ENCODE data around the gene IQCE. TPM values are rescaled to one million over a fixed set of nuclear protein-coding genes. Genes with fewer than 3 reads are reported as not detected.
A peak's percentile ranks its signal among the peaks of the same experiment; 100 is the strongest.
"Not testable (repeated sequence)": the region's sequence is repeated elsewhere in the genome, so short reads cannot be mapped to it uniquely, and the experiment has no call there.

IQCE gene
- total RNA-seq, 4 donors from 2014 or later: 27.2 to 187 (median 55.5) TPM

DNA sequence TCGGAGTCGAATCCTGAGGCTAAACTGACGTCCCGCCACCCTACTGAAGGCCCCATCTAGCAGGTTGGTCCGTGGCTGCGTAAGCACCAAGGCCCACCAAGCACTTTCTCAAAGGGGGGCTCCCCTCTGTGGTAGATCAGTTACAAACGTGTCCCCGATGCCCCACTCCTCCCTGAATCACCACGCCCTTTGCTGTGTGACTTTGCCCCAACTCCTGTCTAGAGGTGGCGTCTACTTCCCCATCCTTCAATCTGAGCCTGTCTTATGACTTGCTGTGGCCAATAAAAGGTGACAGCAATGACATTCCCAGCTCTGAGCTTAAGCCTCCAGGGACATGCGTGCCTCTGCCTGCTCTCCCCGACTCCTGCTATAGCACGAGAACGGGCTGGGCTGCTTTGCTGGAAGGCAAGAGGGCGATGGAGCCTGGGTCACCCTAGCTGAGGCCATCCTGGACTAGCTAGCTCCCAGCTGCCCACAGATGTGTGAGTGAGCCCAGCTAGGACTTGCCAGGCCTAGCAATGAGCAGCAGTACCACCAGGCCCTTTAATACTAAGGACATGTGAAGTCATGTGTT, 26.5 kb upstream of the IQCE start:
- H3K27ac ChIP-seq: peak overlapping the region in 1 of 4 donors; percentile 78
- TF ChIP-seq POLR2AphosphoS5 (IDR thresholded peaks at IDR 0.05): peak in 2 of 3 donors; percentile 28 to 46
- H3K9me3 ChIP-seq; H3K4me3 ChIP-seq; in situ Hi-C loops (cut with MboI; ENCODE audit: low pct_ligation_motif_present in 1 of 4, low pct_unique_long_range_greater_than_20kb in 1 of 4, low sequenced_read_pairs in 3 of 4); H3K27me3 ChIP-seq; H3K36me3 ChIP-seq; intact Hi-C loops (cut with DNase I; ENCODE audit: low total_unique reads): not testable (repeated sequence)
- WGBS, 2 donors (ENCODE audit: low coverage in 1 of 2): 64% methylated on average over 9 of the region's 15 CpGs; no CpG with 5 or more reads in 1 of the 2 donors
- peaks cover 27 to 55% (median 42%) of the 10 kb centered on the region in 4 donors for H3K4me1 ChIP-seq
- DNase-seq: peak; percentile 58

DNA sequence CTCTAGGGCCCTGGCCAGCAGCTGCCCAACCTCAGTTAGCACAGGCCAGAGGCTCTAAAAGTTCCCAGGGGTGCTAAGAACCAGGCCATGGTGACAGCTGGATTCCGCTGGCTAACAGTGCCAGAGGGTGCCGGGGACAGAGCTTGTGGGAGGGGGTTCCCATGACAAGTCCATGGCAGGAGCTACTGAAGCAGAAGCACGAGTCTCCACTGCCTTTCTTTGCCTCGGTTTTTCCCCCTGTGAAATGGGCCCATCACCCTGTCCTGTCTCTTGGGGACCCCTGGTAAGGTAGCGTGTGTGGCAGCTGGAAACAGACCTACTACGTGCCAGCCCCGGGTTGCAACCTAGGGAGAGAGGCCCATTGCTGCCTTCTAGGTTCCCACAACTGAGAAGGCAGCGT, 26.0 kb upstream of the IQCE start:
- intact Hi-C loops (cut with DNase I; ENCODE audit: low total_unique reads); H3K9me3 ChIP-seq; H3K27me3 ChIP-seq; DNase-seq; H3K4me3 ChIP-seq; H3K36me3 ChIP-seq; in situ Hi-C loops (cut with MboI; ENCODE audit: low pct_ligation_motif_present in 1 of 4, low pct_unique_long_range_greater_than_20kb in 1 of 4, low sequenced_read_pairs in 3 of 4); H3K27ac ChIP-seq: not testable (repeated sequence)
- 78% methylated on average over 6 of the region's 8 CpGs; no CpG with 5 or more reads in 1 of the 2 donors for WGBS, 2 donors (ENCODE audit: low coverage in 1 of 2)
- peaks cover 22 to 49% (median 37%) of the 10 kb centered on the region in 4 donors for H3K4me1 ChIP-seq

DNA sequence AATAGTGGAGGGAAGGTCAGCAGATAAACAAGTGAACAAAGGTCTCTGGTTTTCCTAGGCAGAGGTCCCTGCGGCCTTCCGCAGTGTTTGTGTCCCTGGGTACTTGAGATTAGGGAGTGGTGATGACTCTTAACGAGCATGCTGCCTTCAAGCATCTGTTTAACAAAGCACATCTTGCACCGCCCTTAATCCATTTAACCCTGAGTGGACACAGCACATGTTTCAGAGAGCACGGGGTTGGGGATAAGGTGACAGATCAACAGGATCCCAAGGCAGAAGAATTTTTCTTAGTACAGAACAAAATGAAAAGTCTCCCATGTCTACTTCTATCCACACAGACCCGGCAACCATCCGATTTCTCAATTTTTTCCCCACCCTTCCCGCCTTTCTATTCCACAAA, 25.2 kb upstream of the IQCE start:
- peaks cover 16 to 42% (median 32%) of the 10 kb centered on the region in 4 donors for H3K4me1 ChIP-seq
- H3K27ac ChIP-seq; H3K36me3 ChIP-seq; intact Hi-C loops (cut with DNase I; ENCODE audit: low total_unique reads); H3K27me3 ChIP-seq; in situ Hi-C loops (cut with MboI; ENCODE audit: low pct_ligation_motif_present in 1 of 4, low pct_unique_long_range_greater_than_20kb in 1 of 4, low sequenced_read_pairs in 3 of 4); DNase-seq; H3K9me3 ChIP-seq; H3K4me3 ChIP-seq: not testable (repeated sequence)
- 65% methylated on average over 4 of the region's 8 CpGs; no CpG with 5 or more reads in 1 of the 2 donors for WGBS, 2 donors (ENCODE audit: low coverage in 1 of 2)

DNA sequence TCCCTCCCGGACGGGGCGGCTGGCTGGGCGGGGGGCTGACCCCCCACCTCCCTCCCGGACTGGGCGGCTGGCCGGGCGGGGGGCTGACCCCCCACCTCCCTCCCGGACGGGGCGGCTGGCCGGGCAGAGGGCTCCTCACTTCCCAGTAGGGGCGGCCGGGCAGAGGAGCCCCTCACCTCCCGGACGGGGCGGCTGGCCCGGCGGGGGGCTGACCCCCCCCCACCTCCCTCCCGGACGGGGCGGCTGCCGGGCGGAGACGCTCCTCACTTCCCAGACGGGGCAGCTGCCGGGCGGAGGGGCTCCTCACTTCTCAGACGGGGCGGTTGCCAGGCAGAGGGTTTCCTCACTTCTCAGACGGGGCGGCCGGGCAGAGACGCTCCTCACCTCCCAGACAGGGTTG, 24.6 kb upstream of the IQCE start:
- H3K27me3 ChIP-seq; intact Hi-C loops (cut with DNase I; ENCODE audit: low total_unique reads); H3K36me3 ChIP-seq; in situ Hi-C loops (cut with MboI; ENCODE audit: low pct_ligation_motif_present in 1 of 4, low pct_unique_long_range_greater_than_20kb in 1 of 4, low sequenced_read_pairs in 3 of 4); H3K4me3 ChIP-seq; DNase-seq; H3K27ac ChIP-seq; H3K9me3 ChIP-seq: not testable (repeated sequence)
- no CpG with 5 or more reads among the region's 34 CpGs for WGBS, 2 donors (ENCODE audit: low coverage in 1 of 2)
- peaks cover 10 to 35% (median 25%) of the 10 kb centered on the region in 4 donors for H3K4me1 ChIP-seq

DNA sequence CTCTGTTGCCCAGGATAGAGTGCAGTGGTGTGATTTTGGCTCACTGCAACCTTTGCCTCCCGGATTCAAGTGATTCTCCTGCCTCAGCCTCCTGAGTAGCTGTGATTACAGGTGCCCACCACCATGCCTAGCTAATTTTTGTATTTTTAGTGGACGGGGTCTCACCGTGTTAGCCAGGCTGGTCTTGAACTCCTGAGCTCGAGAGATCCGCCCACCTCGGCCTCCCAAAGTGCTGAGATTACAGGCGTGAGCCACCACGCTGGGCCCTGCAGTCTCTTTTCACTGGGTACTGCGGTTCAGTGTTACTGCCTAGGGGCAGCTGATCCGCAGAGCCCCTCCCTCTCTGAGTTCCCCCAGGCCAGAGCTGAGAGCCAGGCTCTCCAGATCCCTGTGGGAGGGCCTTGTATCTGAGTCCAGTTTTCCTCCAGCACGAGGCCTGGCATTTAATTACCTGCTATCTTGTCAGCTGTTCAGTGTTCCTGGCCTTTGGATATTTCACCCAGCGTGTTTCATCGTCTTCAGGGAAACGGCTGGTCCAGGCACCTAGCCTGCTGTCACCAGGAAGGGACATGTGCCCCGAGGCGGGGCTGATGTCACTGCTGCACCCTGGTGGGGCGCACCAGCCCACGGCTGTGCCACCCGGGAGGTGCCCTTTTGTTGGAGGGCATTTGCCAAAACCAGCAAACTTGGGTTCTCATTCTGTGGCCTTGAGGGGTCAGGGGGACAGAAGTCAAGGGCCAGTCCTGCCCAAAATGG, 22.7 kb upstream of the IQCE start:
- H3K9me3 ChIP-seq; DNase-seq; in situ Hi-C loops (cut with MboI; ENCODE audit: low pct_ligation_motif_present in 1 of 4, low pct_unique_long_range_greater_than_20kb in 1 of 4, low sequenced_read_pairs in 3 of 4); H3K27me3 ChIP-seq; H3K36me3 ChIP-seq; H3K4me3 ChIP-seq; H3K27ac ChIP-seq; intact Hi-C loops (cut with DNase I; ENCODE audit: low total_unique reads): not testable (repeated sequence)
- H3K4me1 ChIP-seq: peaks cover 0 to 17% (median 8%) of the 10 kb centered on the region in 4 donors
- WGBS, 2 donors (ENCODE audit: low coverage in 1 of 2): 88% methylated on average over 12 of the region's 19 CpGs; no CpG with 5 or more reads in 1 of the 2 donors

DNA sequence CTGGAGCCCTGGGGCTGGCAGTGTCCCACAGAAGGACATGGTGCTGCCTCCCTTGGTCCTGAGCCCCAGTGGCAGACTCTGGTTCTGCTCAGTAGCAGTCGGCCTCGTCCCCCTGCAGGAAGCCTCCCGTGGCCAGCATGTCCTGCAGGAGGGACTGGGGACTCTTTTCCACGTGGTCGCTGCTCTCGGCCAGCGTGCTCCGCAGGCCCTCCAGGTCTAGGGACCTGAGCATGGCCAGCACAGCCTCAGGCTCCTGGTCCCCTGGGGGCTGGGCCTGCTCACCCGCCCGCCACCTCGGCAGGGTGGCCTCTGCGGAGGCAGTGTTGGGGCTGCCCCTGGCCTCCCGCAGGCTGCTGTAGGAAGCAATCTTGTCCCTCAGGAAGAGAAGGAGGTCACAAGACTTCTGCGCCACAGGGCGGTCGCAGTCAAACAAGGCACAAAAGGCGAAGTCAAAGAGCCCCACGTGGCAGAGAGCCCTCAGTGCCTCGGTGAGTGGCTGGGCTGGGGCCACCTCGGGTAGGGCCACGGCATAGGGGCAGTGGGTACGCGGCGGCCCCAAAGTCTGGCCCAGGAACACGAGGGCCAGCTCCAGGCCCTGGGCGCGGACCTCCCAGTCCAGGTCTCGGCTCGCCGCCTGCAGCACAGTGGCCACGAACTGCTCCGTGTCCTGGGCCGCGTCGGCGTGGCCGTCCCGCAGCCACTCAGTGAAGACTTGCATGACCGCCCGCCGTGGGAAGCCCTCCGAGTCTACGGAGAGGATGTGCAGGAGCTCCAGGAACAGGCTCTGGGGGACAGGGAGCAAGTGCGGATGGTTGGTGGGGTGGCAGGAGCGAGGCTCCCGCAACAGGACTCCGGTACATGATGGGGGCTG, 20.6 kb upstream of the IQCE start:
- intact Hi-C loops (cut with DNase I; ENCODE audit: low total_unique reads) (no loop called here), in situ Hi-C loops (cut with MboI; ENCODE audit: low pct_ligation_motif_present in 1 of 4, low pct_unique_long_range_greater_than_20kb in 1 of 4, low sequenced_read_pairs in 3 of 4) (no loop called here)
- DNase-seq: peak; percentile 5
- WGBS, 2 donors (ENCODE audit: low coverage in 1 of 2): 91% methylated on average over 23 of the region's 47 CpGs; no CpG with 5 or more reads in 1 of the 2 donors
- Histone ChIP-seq H3K9me3 (no peaks in the 10 kb centered on the region), H3K4me3 (no peak overlapping the region), H3K36me3 (peaks cover 0 to 11% (median 4%) of the 10 kb centered on the region in 4 donors), H3K27me3 (no peaks in the 10 kb centered on the region), H3K27ac (no peak overlapping the region), H3K4me1 (peaks cover 0 to 3% (median 0%) of the 10 kb centered on the region in 4 donors)
- TF ChIP-seq POLR2A (IDR thresholded peaks at IDR 0.05) (no peak), POLR2AphosphoS5 (IDR thresholded peaks at IDR 0.05) (no peak), EP300 (IDR thresholded peaks at IDR 0.05; ENCODE audit: low read depth) (no peak)
- TF ChIP-seq, protein P1, sequence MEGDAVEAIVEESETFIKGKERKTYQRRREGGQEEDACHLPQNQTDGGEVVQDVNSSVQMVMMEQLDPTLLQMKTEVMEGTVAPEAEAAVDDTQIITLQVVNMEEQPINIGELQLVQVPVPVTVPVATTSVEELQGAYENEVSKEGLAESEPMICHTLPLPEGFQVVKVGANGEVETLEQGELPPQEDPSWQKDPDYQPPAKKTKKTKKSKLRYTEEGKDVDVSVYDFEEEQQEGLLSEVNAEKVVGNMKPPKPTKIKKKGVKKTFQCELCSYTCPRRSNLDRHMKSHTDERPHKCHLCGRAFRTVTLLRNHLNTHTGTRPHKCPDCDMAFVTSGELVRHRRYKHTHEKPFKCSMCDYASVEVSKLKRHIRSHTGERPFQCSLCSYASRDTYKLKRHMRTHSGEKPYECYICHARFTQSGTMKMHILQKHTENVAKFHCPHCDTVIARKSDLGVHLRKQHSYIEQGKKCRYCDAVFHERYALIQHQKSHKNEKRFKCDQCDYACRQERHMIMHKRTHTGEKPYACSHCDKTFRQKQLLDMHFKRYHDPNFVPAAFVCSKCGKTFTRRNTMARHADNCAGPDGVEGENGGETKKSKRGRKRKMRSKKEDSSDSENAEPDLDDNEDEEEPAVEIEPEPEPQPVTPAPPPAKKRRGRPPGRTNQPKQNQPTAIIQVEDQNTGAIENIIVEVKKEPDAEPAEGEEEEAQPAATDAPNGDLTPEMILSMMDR (IDR thresholded peaks at IDR 0.05): no peak
